ENCODE results near the gene UTF1. TPM values are rescaled to one million over a fixed set of nuclear protein-coding genes. Genes with fewer than 3 reads are reported as not detected.

Gene UTF1
- total and polyA plus RNA-seq, 9 of the 15 experiments (the other 6 are each of a cell fraction or from before 2014, with no cell fraction given) = 0.35 to 0.46 TPM; not detected in 7

GRCh38 chr10:133280391-133281059 is 50.5 kb downstream of the UTF1 start:
- DNase-seq (ENCODE audit: extremely low read depth in 1 of 4, low spot score in 3 of 4) (no peak), FAIRE-seq (no peak), ATAC-seq (no peak)
- Histone ChIP-seq H3K36me3 (ENCODE audit: control insufficient read depth, insufficient read depth, low read length) (peaks cover 44% of the 10 kb centered on the region; the same call in 1 of the 3 replicates), H3K4me3 (no peak overlapping the region), H3K9me1 (ENCODE audit: control insufficient read depth, insufficient read depth, low read length) (peaks cover 3% of the 10 kb centered on the region), H3K79me2 (ENCODE audit: control insufficient read depth, insufficient read depth, low read length) (no peaks in the 10 kb centered on the region), H2AFZ (ENCODE audit: low read depth, low read length) (no peak overlapping the region), H3K4me2 (ENCODE audit: insufficient read depth, low read length) (no peak overlapping the region), H3K4me1 (replicated peaks in 1 of 2; ENCODE audit: control insufficient read depth in 2 of 2, insufficient read depth in 2 of 2, low read length in 2 of 2) (peaks cover 35 to 54% of the 10 kb centered on the region in 2 experiments), H3K27me3 (ENCODE audit: control insufficient read depth in 2 of 2, insufficient read depth in 2 of 2, low read length in 2 of 2) (no peaks in the 10 kb centered on the region), H4K20me1 (replicated peaks; ENCODE audit: control insufficient read depth, insufficient read depth, low read length) (no peaks in the 10 kb centered on the region), H3K9me3 (replicated peaks; ENCODE audit: control insufficient read depth, insufficient read depth, low read depth, low read length) (no peaks in the 10 kb centered on the region), H3K27ac (ENCODE audit: extremely low read depth, low read depth, low read length) (no peak overlapping the region), H3K9ac (ENCODE audit: insufficient read depth in 1 of 2, low read depth in 2 of 2, low read length in 2 of 2) (no peak overlapping the region; a peak in 1 of 4 replicates)
- CTCF ChIA-PET (ENCODE audit: low intra/inter-chr PET ratio) = no interaction called here
- POLR2A ChIA-PET = interaction anchor here (0.6 to 1.5 kb wide), 4 partner anchors 8 to 26 kb away, joined by 3 to 4 read pairs (median 4); no protein-coding TSS in a partner anchor
- BruUV-seq (replicated peaks) = no TSS peak
- TF ChIP-seq POLR2G (IDR thresholded peaks at IDR 0.05; ENCODE audit: low read depth, low read length) (peak; percentile 43; the same call in 1 of the 2 replicates), ZNF431 (CRISPR knock-in tag; IDR thresholded peaks at IDR 0.05) (no peak), ZNF584 (CRISPR knock-in tag; IDR thresholded peaks at IDR 0.05; ENCODE audit: low read depth) (no peak), CBX2 (IDR thresholded peaks at IDR 0.05; ENCODE audit: insufficient read depth, low read length, poor library complexity, severe bottlenecking) (no peak)
- WGBS (ENCODE audit: insufficient coverage, low coverage, missing lambda C conversion rate) = 87% methylated on average over 9 of the region's 10 CpGs
- in situ Hi-C loops (cut with MboI) = no loop called here
- intact Hi-C loops (cut with micrococcal nuclease) = no loop called here

- no peak overlapping the region for H2AFZ ChIP-seq (ENCODE audit: low read depth, low read length)
- 87% methylated on average over 4 of the region's 15 CpGs for WGBS (ENCODE audit: insufficient coverage, low coverage, missing lambda C conversion rate)
- DNase-seq (ENCODE audit: extremely low read depth in 1 of 4, low spot score in 3 of 4) (no peak), ATAC-seq (no peak), FAIRE-seq (no peak)
- H4K20me1 ChIP-seq (replicated peaks; ENCODE audit: control insufficient read depth, insufficient read depth, low read length) = no peaks in the 10 kb centered on the region
- POLR2A ChIA-PET = interaction anchor here (0.6 to 1.4 kb wide), 2 partner anchors 8 to 25 kb away, joined by 4 read pairs; no protein-coding TSS in a partner anchor
- CTCF ChIA-PET (ENCODE audit: low intra/inter-chr PET ratio) = no interaction called here
- H3K9me1 ChIP-seq (ENCODE audit: control insufficient read depth, insufficient read depth, low read length) = peaks cover 3% of the 10 kb centered on the region
- H3K4me2 ChIP-seq (ENCODE audit: insufficient read depth, low read length) = no peak overlapping the region
- H3K27ac ChIP-seq (ENCODE audit: extremely low read depth, low read depth, low read length) = no peak overlapping the region
- no TSS peak for BruUV-seq (replicated peaks)
- peaks cover 49% of the 10 kb centered on the region; the same call in 2 of the 3 replicates for H3K36me3 ChIP-seq (ENCODE audit: control insufficient read depth, insufficient read depth, low read length)
- intact Hi-C loops (cut with micrococcal nuclease) = no loop called here
- in situ Hi-C loops (cut with MboI) = no loop called here
- H3K4me3 ChIP-seq = no peak overlapping the region
- H3K27me3 ChIP-seq (ENCODE audit: control insufficient read depth in 2 of 2, insufficient read depth in 2 of 2, low read length in 2 of 2) = no peaks in the 10 kb centered on the region
- TF ChIP-seq IRF2 (CRISPR knock-in tag; IDR thresholded peaks at IDR 0.05) (no peak), SMAD3 (CRISPR knock-in tag; conservative IDR thresholded peaks at IDR 0.05) (no peak), VEZF1 (CRISPR knock-in tag; IDR thresholded peaks at IDR 0.05) (no peak)
- no peak overlapping the region for H3K9ac ChIP-seq (ENCODE audit: insufficient read depth in 1 of 2, low read depth in 2 of 2, low read length in 2 of 2)
- H3K79me2 ChIP-seq (ENCODE audit: control insufficient read depth, insufficient read depth, low read length) = no peaks in the 10 kb centered on the region
- H3K9me3 ChIP-seq (replicated peaks; ENCODE audit: control insufficient read depth, insufficient read depth, low read depth, low read length) = no peaks in the 10 kb centered on the region
- H3K4me1 ChIP-seq (replicated peaks in 1 of 2; ENCODE audit: control insufficient read depth in 2 of 2, insufficient read depth in 2 of 2, low read length in 2 of 2) = peaks cover 30 to 49% of the 10 kb centered on the region in 2 experiments
Measured at GRCh38 chr10:133281084-133281483, 51.1 kb downstream of the UTF1 start.

Measured in K562 (cell line).